Measurements from ENCODE around the gene CNPY4.

Gene CNPY4

DNA sequence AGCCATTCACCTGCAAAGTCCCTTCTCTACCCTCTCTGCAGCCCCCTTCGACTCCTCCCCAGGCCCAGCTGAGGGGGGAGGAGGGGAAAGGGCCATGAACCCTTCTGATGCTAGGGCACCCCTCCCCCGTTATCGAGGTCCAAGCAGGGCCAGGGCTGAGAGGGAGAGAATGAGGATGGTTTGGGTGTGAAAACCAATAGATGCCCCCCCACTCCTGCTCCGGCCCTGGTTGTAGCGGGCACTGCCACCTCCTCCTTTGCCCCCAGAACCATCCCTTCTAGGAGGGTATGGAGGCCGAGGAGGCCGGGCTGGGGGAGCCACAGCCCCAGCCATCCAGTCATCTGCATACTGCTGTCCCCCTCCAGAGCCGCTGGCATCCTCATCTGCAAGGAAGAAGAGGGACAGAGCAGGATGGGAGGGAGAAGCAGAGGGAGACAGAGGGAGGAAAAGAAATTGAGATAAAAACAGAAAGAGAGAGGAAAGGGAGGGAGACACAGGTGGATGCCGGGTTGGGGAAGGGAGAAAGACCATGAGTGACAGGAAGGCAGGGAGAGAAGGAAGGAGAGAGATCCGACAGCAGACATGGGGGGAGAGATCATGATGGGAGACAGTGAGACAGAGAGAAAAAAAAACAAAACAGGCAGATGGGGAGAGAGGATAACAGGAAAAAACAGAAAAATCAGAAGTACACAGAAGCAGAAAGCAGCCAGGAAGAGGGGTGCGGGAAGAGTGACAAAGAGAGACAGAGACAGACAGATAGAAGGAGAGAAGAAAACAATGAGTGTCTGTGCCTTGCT lies 50.9 kb downstream of the CNPY4 start:
- H3K36me3 ChIP-seq (replicated peaks; ENCODE audit: insufficient read depth, low read length), result no peaks in the 10 kb centered on the region
- H3K27me3 ChIP-seq (replicated peaks; ENCODE audit: insufficient read depth, low read length), result peaks cover 90% of the 10 kb centered on the region
- H3K9me3 ChIP-seq (replicated peaks; ENCODE audit: insufficient read depth, low read length), result no peaks in the 10 kb centered on the region
- H3K4me1 ChIP-seq (ENCODE audit: low read length), result no peaks in the 10 kb centered on the region; the same call in 1 of the 2 replicates
- H3K79me2 ChIP-seq (ENCODE audit: low read length), result no peaks in the 10 kb centered on the region
- H3K4me3 ChIP-seq (ENCODE audit: low read length), result no peak overlapping the region
- no peak overlapping the region for H2AFZ ChIP-seq (ENCODE audit: low read length)
- H3K9ac ChIP-seq (ENCODE audit: low read length), result no peak overlapping the region
- TF ChIP-seq EZH2 (optimal IDR thresholded peaks at IDR 0.05; ENCODE audit: low read depth, low read length), result no peak
- TF ChIP-seq EZH2phosphoT487 (IDR thresholded peaks at IDR 0.05; ENCODE audit: low read length), result no peak
- TF ChIP-seq, protein P1, sequence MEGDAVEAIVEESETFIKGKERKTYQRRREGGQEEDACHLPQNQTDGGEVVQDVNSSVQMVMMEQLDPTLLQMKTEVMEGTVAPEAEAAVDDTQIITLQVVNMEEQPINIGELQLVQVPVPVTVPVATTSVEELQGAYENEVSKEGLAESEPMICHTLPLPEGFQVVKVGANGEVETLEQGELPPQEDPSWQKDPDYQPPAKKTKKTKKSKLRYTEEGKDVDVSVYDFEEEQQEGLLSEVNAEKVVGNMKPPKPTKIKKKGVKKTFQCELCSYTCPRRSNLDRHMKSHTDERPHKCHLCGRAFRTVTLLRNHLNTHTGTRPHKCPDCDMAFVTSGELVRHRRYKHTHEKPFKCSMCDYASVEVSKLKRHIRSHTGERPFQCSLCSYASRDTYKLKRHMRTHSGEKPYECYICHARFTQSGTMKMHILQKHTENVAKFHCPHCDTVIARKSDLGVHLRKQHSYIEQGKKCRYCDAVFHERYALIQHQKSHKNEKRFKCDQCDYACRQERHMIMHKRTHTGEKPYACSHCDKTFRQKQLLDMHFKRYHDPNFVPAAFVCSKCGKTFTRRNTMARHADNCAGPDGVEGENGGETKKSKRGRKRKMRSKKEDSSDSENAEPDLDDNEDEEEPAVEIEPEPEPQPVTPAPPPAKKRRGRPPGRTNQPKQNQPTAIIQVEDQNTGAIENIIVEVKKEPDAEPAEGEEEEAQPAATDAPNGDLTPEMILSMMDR (IDR thresholded peaks at IDR 0.05; ENCODE audit: low read length), result no peak
- DNase-seq, result no peak
- no peaks in the 10 kb centered on the region for H4K20me1 ChIP-seq (ENCODE audit: insufficient read depth, low read length)
- H3K4me2 ChIP-seq (ENCODE audit: low read depth, low read length), result no peak overlapping the region; the same call in 1 of the 2 replicates
- H3K9me2 ChIP-seq (replicated peaks; ENCODE audit: insufficient read depth, low read length), result no peaks in the 10 kb centered on the region
- no peak overlapping the region for H3K27ac ChIP-seq (ENCODE audit: low read length)
- no peaks in the 10 kb centered on the region for H3F3A ChIP-seq (ENCODE audit: insufficient read depth, low read length)

DNA sequence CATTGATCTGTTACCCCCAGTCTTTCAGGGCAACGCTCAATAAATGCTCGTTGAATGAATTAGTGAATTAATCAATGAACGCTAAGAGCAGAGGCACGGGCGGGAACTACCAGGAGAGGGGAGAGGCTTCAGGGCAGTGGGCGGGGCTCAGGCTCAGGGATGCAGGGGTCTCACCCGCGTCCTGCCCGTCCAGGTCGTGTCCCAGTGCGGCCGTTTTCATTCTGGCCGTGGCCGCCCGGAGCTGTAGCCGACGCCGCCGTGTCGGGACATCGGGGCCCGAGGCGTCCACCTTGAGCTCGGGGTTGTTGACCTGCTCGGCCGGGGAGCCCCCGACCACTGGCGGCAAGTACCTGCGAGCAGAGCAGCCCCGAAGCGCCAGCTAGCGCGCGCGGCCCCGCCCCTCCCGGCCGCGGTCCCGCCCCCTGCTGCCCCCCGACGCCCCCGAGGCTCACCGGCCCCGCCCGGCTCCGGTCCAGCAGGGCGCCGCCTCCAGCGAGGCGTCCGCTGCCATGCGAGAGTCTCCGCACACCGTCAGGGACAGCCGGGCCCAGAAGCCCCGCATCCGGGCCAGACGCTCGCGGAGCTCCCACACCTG lies 51.8 kb downstream of the CNPY4 start:
- Histone ChIP-seq H3K27me3 (replicated peaks; ENCODE audit: insufficient read depth, low read length) (peaks cover 88% of the 10 kb centered on the region), H4K20me1 (ENCODE audit: insufficient read depth, low read length) (no peaks in the 10 kb centered on the region), H3K9ac (ENCODE audit: low read length) (no peak overlapping the region), H2AFZ (ENCODE audit: low read length) (no peak overlapping the region; the same call in 1 of the 2 replicates), H3F3A (ENCODE audit: insufficient read depth, low read length) (no peaks in the 10 kb centered on the region), H3K9me3 (replicated peaks; ENCODE audit: insufficient read depth, low read length) (no peaks in the 10 kb centered on the region), H3K27ac (ENCODE audit: low read length) (no peak overlapping the region), H3K4me1 (ENCODE audit: low read length) (no peaks in the 10 kb centered on the region; the same call in 1 of the 2 replicates), H3K9me2 (replicated peaks; ENCODE audit: insufficient read depth, low read length) (no peaks in the 10 kb centered on the region), H3K36me3 (replicated peaks; ENCODE audit: insufficient read depth, low read length) (no peaks in the 10 kb centered on the region), H3K4me3 (ENCODE audit: low read length) (peak overlapping the region; percentile 47; the same call in 1 of the 2 replicates), H3K4me2 (ENCODE audit: low read depth, low read length) (peak overlapping the region; percentile 81; the same call in 1 of the 2 replicates), H3K79me2 (ENCODE audit: low read length) (no peaks in the 10 kb centered on the region)
- DNase-seq, result no peak
- TF ChIP-seq EZH2phosphoT487 (IDR thresholded peaks at IDR 0.05; ENCODE audit: low read length), result no peak
- TF ChIP-seq EZH2 (optimal IDR thresholded peaks at IDR 0.05; ENCODE audit: low read depth, low read length), result no peak
- TF ChIP-seq, protein P1 (IDR thresholded peaks at IDR 0.05; ENCODE audit: low read length), result no peak

DNA sequence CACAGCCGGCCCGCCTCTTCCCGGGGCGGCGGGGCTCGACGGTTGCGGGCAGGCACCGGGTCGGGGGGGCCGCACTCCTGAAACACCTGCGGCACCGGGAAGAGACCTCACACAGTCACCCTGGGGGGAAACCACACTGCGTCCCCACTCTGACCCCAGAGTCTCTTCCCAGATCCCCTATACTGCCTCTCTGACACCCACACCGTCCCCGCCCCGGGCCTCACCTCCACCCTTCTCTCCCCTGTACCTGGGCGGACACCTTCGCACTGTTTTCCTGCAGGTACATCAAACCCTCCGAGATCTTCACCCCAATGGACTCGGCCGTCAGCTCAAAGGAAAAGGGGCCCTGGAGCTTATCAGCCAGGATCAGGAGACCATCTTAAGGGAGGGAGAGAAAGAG lies 52.4 kb downstream of the CNPY4 start:
- Histone ChIP-seq H3K27me3 (replicated peaks; ENCODE audit: insufficient read depth, low read length) (peaks cover 88% of the 10 kb centered on the region), H3K4me2 (ENCODE audit: low read depth, low read length) (peak overlapping the region; percentile 81), H3K4me3 (ENCODE audit: low read length) (peak overlapping the region; percentile 47; the same call in 1 of the 2 replicates)

More for the DNA sequence above, 52.4 kb downstream of the CNPY4 start:
- H3K9ac ChIP-seq (ENCODE audit: low read length), result no peak overlapping the region
- H3F3A ChIP-seq (ENCODE audit: insufficient read depth, low read length), result no peaks in the 10 kb centered on the region
- DNase-seq, result no peak
- no peaks in the 10 kb centered on the region for H3K79me2 ChIP-seq (ENCODE audit: low read length)
- no peaks in the 10 kb centered on the region for H3K36me3 ChIP-seq (replicated peaks; ENCODE audit: insufficient read depth, low read length)
- peak; percentile 54 for TF ChIP-seq EZH2 (optimal IDR thresholded peaks at IDR 0.05; ENCODE audit: low read depth, low read length)
- TF ChIP-seq, protein P1 (IDR thresholded peaks at IDR 0.05; ENCODE audit: low read length), result no peak
- TF ChIP-seq EZH2phosphoT487 (IDR thresholded peaks at IDR 0.05; ENCODE audit: low read length), result no peak
- no peaks in the 10 kb centered on the region for H4K20me1 ChIP-seq (ENCODE audit: insufficient read depth, low read length)
- no peak overlapping the region for H3K27ac ChIP-seq (ENCODE audit: low read length)
- H3K9me2 ChIP-seq (replicated peaks; ENCODE audit: insufficient read depth, low read length), result no peaks in the 10 kb centered on the region
- no peaks in the 10 kb centered on the region; the same call in 1 of the 2 replicates for H3K4me1 ChIP-seq (ENCODE audit: low read length)
- H2AFZ ChIP-seq (ENCODE audit: low read length), result no peak overlapping the region
- no peaks in the 10 kb centered on the region for H3K9me3 ChIP-seq (replicated peaks; ENCODE audit: insufficient read depth, low read length)
